Measurements from ENCODE around the gene ZNF770. TPM values are rescaled to one million over a fixed set of nuclear protein-coding genes. Genes with fewer than 3 reads are reported as not detected.

ZNF770 gene
- polyA plus RNA-seq, 1 donor (not counting 4 experiments of a cell fraction or from before 2014, with no cell fraction given) = 35.9 TPM

- H2AFZ ChIP-seq (ENCODE audit: control insufficient read depth, low read length) = no peak overlapping the region
- DNase-seq (ENCODE audit: low read depth, low spot score) (no peak), FAIRE-seq (no peak)
- TF ChIP-seq EZH2 (IDR thresholded peaks at IDR 0.05; ENCODE audit: low read length) = no peak
- H3K4me1 ChIP-seq (ENCODE audit: control insufficient read depth, extremely low read depth, insufficient read depth, low read length) = no peaks in the 10 kb centered on the region
- no peak overlapping the region for H3K4me3 ChIP-seq (ENCODE audit: control insufficient read depth in 2 of 3, extremely low read depth in 1 of 3, insufficient read depth in 2 of 3, low read depth in 1 of 3, low read length in 3 of 3)
- H3K27ac ChIP-seq (ENCODE audit: control insufficient read depth, insufficient read depth, low read length) = no peak overlapping the region
- no peaks in the 10 kb centered on the region for H3K27me3 ChIP-seq (ENCODE audit: control insufficient read depth, extremely low read depth, insufficient read depth, low read length)
- H3K79me2 ChIP-seq (ENCODE audit: control insufficient read depth, insufficient read depth, low read length) = peaks cover 10% of the 10 kb centered on the region
- dilution Hi-C loops (cut with MboI; ENCODE audit: extremely low pct_ligation_motif_present, low sequenced_read_pairs) = no loop called here
- H4K20me1 ChIP-seq (ENCODE audit: control insufficient read depth, extremely low read depth, insufficient read depth, low read length) = no peaks in the 10 kb centered on the region
- no peaks in the 10 kb centered on the region for H3K36me3 ChIP-seq (ENCODE audit: control insufficient read depth in 2 of 2, extremely low read depth in 1 of 2, insufficient read depth in 2 of 2, low read length in 2 of 2)
- no peak overlapping the region for H3K9ac ChIP-seq (ENCODE audit: control insufficient read depth, extremely low read depth, insufficient read depth, low read length)
- no peak overlapping the region for H3K4me2 ChIP-seq (ENCODE audit: control insufficient read depth, extremely low read depth, insufficient read depth, low read depth, low read length)
- no peaks in the 10 kb centered on the region for H3K9me1 ChIP-seq (ENCODE audit: control insufficient read depth, extremely low read depth, insufficient read depth, low read length)
- no peaks in the 10 kb centered on the region for H3K9me3 ChIP-seq (ENCODE audit: control insufficient read depth, low read depth, low read length)
Measured at GRCh38 chr15:34953851-34954250, 34.2 kb downstream of the ZNF770 start.

- Histone ChIP-seq H3K36me3 (ENCODE audit: control insufficient read depth in 2 of 2, extremely low read depth in 1 of 2, insufficient read depth in 2 of 2, low read length in 2 of 2) (peaks cover 0 to 3% of the 10 kb centered on the region in 2 experiments), H3K4me2 (ENCODE audit: control insufficient read depth, extremely low read depth, insufficient read depth, low read depth, low read length) (no peak overlapping the region)
Measured at GRCh38 chr15:34952481-34952880, 35.6 kb downstream of the ZNF770 start.

More at GRCh38 chr15:34952481-34952880, 35.6 kb downstream of the ZNF770 start:
- Histone ChIP-seq H3K4me1 (ENCODE audit: control insufficient read depth, extremely low read depth, insufficient read depth, low read length) (no peaks in the 10 kb centered on the region), H3K4me3 (ENCODE audit: control insufficient read depth in 2 of 3, extremely low read depth in 1 of 3, insufficient read depth in 2 of 3, low read depth in 1 of 3, low read length in 3 of 3) (no peak overlapping the region), H4K20me1 (ENCODE audit: control insufficient read depth, extremely low read depth, insufficient read depth, low read length) (no peaks in the 10 kb centered on the region), H3K9ac (ENCODE audit: control insufficient read depth, extremely low read depth, insufficient read depth, low read length) (no peak overlapping the region), H3K27ac (ENCODE audit: control insufficient read depth, insufficient read depth, low read length) (no peak overlapping the region), H3K9me3 (ENCODE audit: control insufficient read depth, low read depth, low read length) (no peaks in the 10 kb centered on the region), H3K9me1 (ENCODE audit: control insufficient read depth, extremely low read depth, insufficient read depth, low read length) (no peaks in the 10 kb centered on the region), H3K27me3 (ENCODE audit: control insufficient read depth, extremely low read depth, insufficient read depth, low read length) (no peaks in the 10 kb centered on the region), H3K79me2 (ENCODE audit: control insufficient read depth, insufficient read depth, low read length) (peaks cover 6% of the 10 kb centered on the region), H2AFZ (ENCODE audit: control insufficient read depth, low read length) (no peak overlapping the region)
- no peak for FAIRE-seq
- no peak for TF ChIP-seq CTCF (optimal IDR thresholded peaks at IDR 0.05 in 1 of 3, IDR thresholded peaks at IDR 0.05 in 1 of 3, conservative IDR thresholded peaks at IDR 0.05 in 1 of 3; ENCODE audit: extremely low read depth in 1 of 3, insufficient read depth in 2 of 3, low read length in 3 of 3)
- TF ChIP-seq EZH2 (IDR thresholded peaks at IDR 0.05; ENCODE audit: low read length) = no peak
- dilution Hi-C loops (cut with MboI; ENCODE audit: extremely low pct_ligation_motif_present, low sequenced_read_pairs) = no loop called here
- no peak for DNase-seq (ENCODE audit: low read depth, low spot score)

Data from keratinocyte (primary cell).